Esophagus squamous epithelium (tissue), 5 donors: Measurements from ENCODE around the gene RPL28. TPM values are rescaled to one million over a fixed set of nuclear protein-coding genes. Genes with fewer than 3 reads are reported as not detected.

Experiments
- DNase-seq: peaks from one replicate; lab custom pipeline; 2025; lab: John Stamatoyannopoulos, UW
- H3K27ac ChIP-seq, 4 donors: fragments of 200-600 bp; sonication (generic); one replicate each; pipeline ENCODE4 v1.5.1; 2016 to 2019; ENCODE audit warnings: mild to moderate bottlenecking in 1 of 4
- H3K27me3 ChIP-seq, 4 donors: fragments of 200-600 bp; sonication (generic); 1 replicate in 3 of 4; 2 replicates in 1 of 4; pipeline versions ENCODE4 v1.5.1 to v1.6.0; 2017 to 2021; ENCODE audit warnings: antibody characterized with exemption in 1 of 4
- H3K36me3 ChIP-seq, 3 donors: fragments of 200-600 bp; sonication (generic); one replicate each; pipeline ENCODE4 v1.5.1; 2016 to 2019
- H3K4me1 ChIP-seq, 3 donors: fragments of 200-600 bp; sonication (generic); one replicate each; pipeline ENCODE4 v1.5.1; 2017 to 2019
- H3K4me3 ChIP-seq, 4 donors: fragments of 200-600 bp; sonication (generic); 1 replicate in 3 of 4; 2 replicates in 1 of 4; pipeline ENCODE4 v1.5.1; 2016 to 2019; ENCODE audit warnings: mild to moderate bottlenecking in 2 of 4, moderate library complexity in 1 of 4
- H3K9me3 ChIP-seq, 3 donors: fragments of 200-600 bp; sonication (generic); one replicate each; pipeline ENCODE4 v1.5.1; 2016 to 2019
- POLR2A ChIP-seq, 4 donors: fragments of 450-650 bp; IDR thresholded peaks; one replicate each; pipeline ENCODE4 v1.6.1; 2017; ENCODE audit warnings: antibody characterized with exemption in 4 of 4, mild to moderate bottlenecking in 4 of 4, moderate library complexity in 3 of 4
- WGBS, 2 donors: methylation state at CpG; one replicate each; pipeline ENCODE4 v1.1.5; 2018; 5-methylcytosine and 5-hydroxymethylcytosine counted together
- intact Hi-C: fragments of 100-400 bp; cut with DNase I; formaldehyde crosslinking; loops from one replicate; pipeline ENCODE4 v1.15.0; 2022
- total RNA-seq, 4 donors: library from RNA; depleted of rRNA; stranded (reverse); fragments of >200 nt; gene quantifications; one replicate each; pipeline ENCODE4 v1.1.0, GENCODE V29; 2016
- TF ChIP-seq, protein P1 (sequence below), 6 experiments: fragments of 450-650 bp in 4 of 6; fragments of 200-600 bp in 2 of 6; sonication (generic) in 2 of 6; IDR thresholded peaks; one replicate each; pipeline ENCODE4 v1.5.1; 2016 to 2019; ENCODE audit warnings: antibody characterized with exemption in 6 of 6, mild to moderate bottlenecking in 4 of 6, moderate library complexity in 4 of 6
- donor health status: DM: yes; HTN: yes; CAD: no.

Gene RPL28
- total RNA-seq, 4 donors from 2014 or later: 395 to 866 (median 753) TPM

DNA sequence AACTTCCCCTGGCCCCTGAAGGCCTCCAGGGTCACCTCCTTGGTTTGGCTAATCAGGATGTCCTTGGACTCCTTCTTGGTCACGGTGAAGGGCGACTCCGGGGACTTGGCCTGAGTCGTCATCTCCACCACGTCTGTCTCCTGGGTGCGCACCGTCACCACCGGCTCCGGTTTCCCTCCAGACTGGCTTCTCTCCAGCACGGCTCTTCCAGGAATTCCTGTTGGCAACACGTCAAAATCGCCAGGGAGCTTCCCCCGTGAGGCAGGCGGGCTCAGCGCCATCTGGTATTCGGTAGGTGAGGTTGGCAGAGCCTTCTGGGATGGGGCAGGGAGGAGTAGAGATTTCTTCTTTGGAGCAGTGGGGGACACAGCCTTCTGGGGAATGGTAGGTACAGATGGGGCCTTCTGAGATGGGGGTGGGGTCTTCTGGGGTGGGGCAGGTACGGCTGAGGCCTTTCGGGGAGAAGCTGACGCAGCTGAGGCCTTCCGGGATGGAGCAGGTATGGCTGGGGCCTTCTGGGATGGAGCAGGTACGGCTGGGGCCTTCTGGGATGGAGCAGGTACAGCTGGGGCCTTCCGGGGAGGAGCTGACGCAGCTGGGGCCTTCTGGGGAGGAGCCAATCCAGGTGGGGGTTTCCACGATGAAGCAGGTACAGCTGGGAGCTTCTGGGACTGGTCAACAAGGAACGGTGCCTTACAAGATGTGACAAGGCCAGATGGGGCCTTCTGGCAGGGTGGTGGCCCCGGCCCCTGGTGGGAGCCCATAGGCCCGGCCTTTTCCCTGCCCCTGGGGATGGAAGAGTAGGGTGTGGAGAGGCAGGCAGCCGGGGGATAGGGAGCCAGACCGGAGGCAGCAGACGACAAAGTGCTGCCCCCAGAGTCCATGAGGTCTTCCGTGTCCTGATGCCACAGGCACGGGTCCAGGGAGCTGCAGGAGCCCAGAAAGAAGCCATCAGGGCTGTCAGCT lies 26.5 kb upstream of the RPL28 start:
- DNase-seq: no peak
- no peak overlapping the region for H3K4me3 ChIP-seq
- no peak overlapping the region for H3K27ac ChIP-seq
- intact Hi-C loops: no loop called here
- peaks cover 0 to 80% (median 2%) of the 10 kb centered on the region in 4 donors for H3K27me3 ChIP-seq
- H3K9me3 ChIP-seq: no peaks in the 10 kb centered on the region
- H3K4me1 ChIP-seq: peaks cover 7 to 17% (median 11%) of the 10 kb centered on the region in 3 donors
- TF ChIP-seq, protein P1, sequence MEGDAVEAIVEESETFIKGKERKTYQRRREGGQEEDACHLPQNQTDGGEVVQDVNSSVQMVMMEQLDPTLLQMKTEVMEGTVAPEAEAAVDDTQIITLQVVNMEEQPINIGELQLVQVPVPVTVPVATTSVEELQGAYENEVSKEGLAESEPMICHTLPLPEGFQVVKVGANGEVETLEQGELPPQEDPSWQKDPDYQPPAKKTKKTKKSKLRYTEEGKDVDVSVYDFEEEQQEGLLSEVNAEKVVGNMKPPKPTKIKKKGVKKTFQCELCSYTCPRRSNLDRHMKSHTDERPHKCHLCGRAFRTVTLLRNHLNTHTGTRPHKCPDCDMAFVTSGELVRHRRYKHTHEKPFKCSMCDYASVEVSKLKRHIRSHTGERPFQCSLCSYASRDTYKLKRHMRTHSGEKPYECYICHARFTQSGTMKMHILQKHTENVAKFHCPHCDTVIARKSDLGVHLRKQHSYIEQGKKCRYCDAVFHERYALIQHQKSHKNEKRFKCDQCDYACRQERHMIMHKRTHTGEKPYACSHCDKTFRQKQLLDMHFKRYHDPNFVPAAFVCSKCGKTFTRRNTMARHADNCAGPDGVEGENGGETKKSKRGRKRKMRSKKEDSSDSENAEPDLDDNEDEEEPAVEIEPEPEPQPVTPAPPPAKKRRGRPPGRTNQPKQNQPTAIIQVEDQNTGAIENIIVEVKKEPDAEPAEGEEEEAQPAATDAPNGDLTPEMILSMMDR (IDR thresholded peaks at IDR 0.05): no peak
- TF ChIP-seq POLR2A (IDR thresholded peaks at IDR 0.05): no peak
- WGBS, 2 donors: 60 to 67% methylated on average over 9 to 11 of the region's 32 CpGs
- H3K36me3 ChIP-seq: no peaks in the 10 kb centered on the region

DNA sequence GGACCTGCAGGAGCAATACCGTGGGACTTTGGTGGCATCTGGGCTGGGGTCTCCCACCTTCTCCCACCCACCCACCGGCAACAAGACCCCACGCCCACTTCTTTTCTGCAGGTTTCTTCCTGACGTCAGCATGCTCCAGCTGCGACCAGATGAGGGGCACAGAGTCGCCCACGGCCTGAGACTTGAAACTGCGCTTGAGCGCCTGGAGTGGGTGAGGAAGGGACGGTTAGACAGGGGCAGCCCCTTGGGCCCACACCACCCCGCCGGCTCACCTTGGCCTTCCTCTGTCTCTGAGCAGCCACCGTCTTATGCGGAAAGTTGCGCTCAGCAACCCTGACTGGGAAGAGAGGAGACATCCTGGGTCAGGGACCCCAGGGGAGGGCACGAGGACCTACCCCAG lies 24.8 kb upstream of the RPL28 start:
- TF ChIP-seq POLR2A (IDR thresholded peaks at IDR 0.05): no peak
- TF ChIP-seq, protein P1 (IDR thresholded peaks at IDR 0.05): no peak
- Histone ChIP-seq H3K36me3 (no peaks in the 10 kb centered on the region), H3K27ac (no peak overlapping the region), H3K4me3 (no peak overlapping the region), H3K27me3 (peaks cover 0 to 76% (median 0%) of the 10 kb centered on the region in 4 donors), H3K9me3 (no peaks in the 10 kb centered on the region), H3K4me1 (peaks cover 0 to under 1% (median 0%) of the 10 kb centered on the region in 3 donors)
- 74 to 80% methylated on average over 2 to 6 of the region's 16 CpGs for WGBS, 2 donors
- intact Hi-C loops: no loop called here
- no peak for DNase-seq

DNA sequence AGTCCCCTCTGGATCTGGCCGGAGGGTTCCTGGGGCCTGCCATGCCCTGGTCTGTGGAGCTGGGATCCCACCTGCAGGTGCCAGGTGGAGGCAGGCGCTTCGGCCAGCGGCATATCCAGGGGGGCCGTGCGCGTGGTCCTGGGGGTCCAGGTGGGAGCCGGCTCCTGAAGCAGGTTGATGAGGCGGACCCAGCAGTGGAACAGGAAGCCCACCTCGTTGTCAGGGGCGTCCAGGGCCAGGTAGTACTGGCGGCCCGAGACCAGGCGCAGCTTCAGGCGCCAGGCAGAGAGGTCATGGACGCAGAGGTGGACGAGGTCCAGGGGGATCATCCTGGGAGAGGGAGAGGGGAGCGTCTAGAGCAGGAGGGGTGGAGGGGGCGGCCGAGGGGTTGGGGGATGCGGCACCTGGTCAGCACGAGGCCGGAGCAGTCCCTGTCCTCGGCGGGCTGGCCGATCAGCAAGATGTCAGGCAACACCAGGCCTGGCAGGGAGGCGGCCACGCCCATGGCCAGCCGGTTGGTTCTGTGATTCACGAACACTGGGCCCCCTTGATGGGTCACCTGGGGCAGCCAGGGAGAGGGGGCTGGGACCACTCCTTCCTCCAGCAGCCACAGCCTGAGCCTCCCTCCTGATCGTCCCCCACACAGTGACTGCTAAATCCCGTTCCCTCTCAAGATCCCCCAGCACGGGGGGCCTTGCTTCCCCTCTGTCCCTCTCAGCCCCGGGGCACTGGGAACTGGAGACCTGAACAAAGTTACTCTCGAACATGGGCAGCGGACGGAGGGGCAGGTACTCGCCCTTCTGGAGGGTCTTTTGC lies 23.4 kb upstream of the RPL28 start:
- DNase-seq: no peak
- Histone ChIP-seq H3K4me1 (no peaks in the 10 kb centered on the region), H3K27me3 (peaks cover 0 to 74% (median 0%) of the 10 kb centered on the region in 4 donors), H3K27ac (no peak overlapping the region), H3K9me3 (no peaks in the 10 kb centered on the region), H3K4me3 (no peak overlapping the region), H3K36me3 (no peaks in the 10 kb centered on the region)
- TF ChIP-seq POLR2A (IDR thresholded peaks at IDR 0.05): no peak
- TF ChIP-seq, protein P1 (IDR thresholded peaks at IDR 0.05): no peak
- 66 to 84% methylated on average over 8 to 11 of the region's 38 CpGs for WGBS, 2 donors
- intact Hi-C loops: no loop called here

DNA sequence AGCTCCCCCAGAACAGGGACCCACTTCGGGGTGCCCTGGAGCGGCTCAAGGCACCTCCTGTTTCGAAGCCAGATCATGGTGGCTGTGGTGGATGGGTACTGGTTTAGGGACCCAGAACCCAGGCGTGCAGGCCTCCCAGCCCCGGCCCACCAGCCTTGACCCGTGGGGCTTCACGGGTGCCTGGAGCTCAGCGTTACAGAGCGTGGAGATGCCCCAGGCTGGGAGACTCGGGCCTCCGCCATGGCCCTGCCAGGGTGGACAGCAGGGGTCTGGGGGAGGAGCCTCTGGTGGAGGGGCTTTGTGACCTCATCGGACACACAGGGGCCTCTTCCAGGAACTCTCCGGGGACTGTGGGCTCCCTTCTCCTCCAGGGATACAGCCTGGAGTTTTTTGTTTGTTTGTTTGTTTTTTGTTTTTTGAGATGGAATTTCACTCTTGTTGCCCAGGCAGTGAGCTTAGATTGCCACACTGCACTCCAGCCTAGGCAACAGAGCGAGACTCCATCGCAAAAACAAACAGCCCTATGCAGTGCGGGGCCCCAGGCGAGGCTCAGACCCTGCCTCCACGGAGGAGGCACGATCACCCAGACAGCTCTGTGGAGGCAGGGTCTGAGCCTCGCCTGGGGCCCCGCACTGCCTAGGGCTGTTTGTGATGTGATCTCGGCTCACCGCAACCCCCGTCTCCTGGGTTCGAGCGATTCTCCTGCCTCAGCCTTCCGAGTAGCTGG lies 22.6 kb upstream of the RPL28 start, which contains the start of gene GARIN5B:
GARIN5B (minus strand) TSS at position 271 of the 727 bp plus-strand sequence; CDS start at position 77, 194 bp downstream.
- H3K4me3 ChIP-seq: no peak within 1 kb of the TSS
- intact Hi-C loops: no loop called here

More for the DNA sequence above, 22.6 kb upstream of the RPL28 start, which contains the start of gene GARIN5B:
- Histone ChIP-seq H3K27me3 (peaks cover 0 to 77% (median 2%) of the 10 kb centered on the region in 4 donors), H3K9me3 (no peaks in the 10 kb centered on the region), H3K36me3 (no peaks in the 10 kb centered on the region), H3K27ac (no peak within 1 kb of the TSS), H3K4me1 (no peaks in the 10 kb centered on the region)
- WGBS, 2 donors: 76 to 82% methylated on average over 12 to 19 of the region's 27 CpGs
- TF ChIP-seq, protein P1 (IDR thresholded peaks at IDR 0.05): no peak
- no peak for TF ChIP-seq POLR2A (IDR thresholded peaks at IDR 0.05)
- DNase-seq: no peak
